Stimulated activated CD4-positive, alpha-beta T cell treated with anti-CD3 and anti-CD28 coated beads, Interleukin-12 subunit alpha, Interleukin-12 subunit beta, amount 100 ng/mL, for 24 hours (primary cell): ENCODE measurements around the gene TGM2.

Experiments used
- DNase-seq, 2 experiments: peaks; one replicate each; pipeline ENCODE4 v3.0.0-alpha.2; 2020; ENCODE audit warnings: low read depth in 2 of 2

Gene TGM2

DNA sequence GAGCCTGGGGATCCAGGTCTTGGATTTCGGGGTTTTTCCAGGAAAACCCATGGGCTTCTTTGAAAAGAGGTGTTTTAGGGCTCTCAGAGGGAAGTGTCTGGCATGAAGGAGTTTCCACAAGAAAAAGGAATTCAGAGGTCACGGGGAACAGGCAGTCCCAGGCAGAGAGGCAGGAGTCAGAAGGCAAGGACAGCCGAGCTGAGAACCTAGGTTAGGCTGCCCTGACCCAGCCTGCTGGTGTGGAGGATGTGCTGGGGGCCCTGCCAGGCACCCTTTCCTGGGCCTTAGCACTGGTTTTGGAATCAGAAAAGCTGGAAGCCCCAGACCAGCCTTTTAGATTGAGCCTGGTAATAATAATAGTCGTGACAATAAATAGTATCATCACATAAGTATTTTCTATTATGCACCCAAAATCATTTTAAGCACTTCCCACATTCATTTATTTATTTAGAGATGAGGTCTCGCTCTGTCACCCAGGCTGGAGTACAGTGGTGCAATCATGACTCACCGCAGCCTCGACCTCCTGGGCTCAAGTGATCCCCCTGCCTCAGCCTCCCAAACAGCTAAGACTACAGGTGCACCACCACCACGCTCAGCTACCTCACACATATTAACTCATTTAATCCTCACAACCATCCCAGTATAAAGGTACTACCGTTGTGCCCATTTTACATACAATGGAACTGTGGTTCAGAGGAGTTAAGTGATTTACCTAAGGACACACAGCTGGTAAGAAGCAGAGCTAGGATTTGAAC, 19.9 kb downstream of the TGM2 start:
- no peak for DNase-seq

DNA sequence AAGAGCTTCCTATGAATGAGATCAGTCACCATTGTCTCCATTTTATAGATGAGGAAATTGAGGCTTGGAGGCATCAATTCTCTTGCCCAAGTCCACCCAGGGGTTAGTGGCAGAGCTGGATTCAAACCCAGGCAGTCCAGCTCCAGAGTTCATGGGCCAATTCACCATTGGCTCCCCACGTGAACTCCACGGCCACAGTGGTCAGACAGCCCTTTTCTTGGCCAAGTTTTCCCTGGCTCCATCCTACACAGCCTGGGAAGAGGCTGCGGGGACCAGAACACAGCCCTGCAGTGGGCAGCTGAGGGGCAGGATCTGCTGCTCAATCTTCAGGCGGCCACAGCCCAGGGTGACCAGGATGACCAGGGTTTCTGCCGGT, 20.5 kb downstream of the TGM2 start:
- DNase-seq, result no peak

DNA sequence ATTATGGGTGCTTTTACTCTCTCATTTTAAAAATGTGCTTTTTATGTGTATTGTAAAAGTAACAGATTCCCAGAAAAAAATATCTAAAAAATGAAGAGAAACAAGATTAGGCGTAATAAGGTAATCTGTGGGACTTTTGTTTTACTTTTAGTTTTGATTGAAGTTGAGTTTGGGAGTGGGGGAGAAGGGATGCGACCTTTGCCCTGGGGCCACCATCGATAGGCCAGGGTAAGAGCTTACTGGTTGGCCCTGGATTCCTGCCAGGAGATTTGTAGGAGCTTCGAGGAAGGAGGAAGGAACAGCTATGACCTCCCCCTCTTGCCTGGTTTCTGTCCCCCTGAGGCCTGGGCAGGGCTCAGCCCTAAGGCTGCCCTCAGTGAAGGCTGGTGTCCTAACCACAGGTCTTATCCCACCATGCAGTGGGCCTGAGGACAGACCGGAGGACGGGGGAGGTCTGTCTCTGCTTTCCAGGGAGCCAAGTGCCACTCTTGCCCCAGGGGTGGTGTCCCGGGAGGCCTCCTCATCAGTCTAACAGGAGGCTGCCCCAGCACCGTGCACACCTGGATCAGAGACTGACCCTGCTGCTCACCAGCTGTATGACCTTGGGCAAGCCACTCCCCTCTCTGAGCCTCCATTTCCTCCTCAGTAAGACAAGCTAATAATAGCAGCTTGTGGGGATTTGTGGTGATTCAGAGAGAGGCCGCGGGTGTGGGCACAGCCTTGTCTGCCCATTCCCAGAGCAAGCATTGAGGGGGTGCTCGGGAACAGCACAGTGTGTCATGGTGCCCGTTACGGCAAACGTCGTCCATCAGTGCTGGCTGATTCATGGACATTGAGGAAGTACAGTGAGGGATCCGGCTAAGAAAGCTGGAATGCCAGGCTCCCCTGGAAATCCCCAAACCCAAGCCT, 21.2 kb downstream of the TGM2 start:
- no peak for DNase-seq

DNA sequence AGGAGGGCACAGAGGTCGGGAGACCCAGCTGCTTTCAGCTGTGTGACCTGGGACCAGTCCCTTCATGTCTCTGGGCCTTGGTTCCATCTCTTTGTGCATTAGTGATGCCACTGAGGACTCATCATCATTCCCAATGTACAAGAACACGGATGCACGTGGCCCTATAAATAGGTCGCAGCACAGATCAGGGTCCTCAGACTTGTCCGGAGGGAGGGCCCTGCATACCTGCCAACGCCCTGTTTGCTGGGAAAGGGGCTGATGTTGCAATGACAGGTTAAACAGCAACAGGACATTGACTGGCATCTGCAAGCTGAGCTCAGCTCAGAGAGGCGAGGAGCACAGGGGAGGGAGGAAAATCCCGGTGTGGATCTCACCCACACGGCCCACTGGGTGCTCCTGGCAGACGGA, 21.8 kb downstream of the TGM2 start:
- no peak for DNase-seq

DNA sequence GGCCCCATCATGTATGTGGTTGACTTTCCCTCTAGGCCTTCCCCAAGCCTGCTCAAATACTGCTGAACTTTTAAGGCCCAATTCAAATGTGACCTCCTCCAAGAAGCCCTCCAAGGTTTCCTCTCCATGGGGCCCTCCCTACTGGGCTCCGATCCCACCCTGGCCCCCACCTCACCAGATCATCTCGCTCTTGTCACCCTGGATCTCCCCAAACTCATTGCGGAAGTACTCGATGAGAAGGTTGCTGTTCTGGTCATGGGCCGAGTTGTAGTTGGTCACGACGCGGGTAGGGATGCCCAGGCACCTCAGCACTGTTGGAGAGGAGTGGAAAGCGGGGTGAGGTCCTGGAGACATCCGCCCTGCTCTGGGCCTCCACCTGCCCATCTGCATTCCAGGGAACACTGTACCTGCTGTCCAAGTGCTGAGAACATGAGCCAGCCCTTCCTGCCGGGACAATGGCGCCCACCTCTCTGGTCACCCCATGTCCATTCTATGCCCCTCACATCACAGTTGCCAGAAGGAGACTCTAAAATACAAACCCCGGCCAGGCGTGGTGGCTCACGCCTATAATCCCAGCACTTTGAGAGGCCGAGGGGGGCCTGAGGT, 23.1 kb downstream of the TGM2 start:
- no peak for DNase-seq

DNA sequence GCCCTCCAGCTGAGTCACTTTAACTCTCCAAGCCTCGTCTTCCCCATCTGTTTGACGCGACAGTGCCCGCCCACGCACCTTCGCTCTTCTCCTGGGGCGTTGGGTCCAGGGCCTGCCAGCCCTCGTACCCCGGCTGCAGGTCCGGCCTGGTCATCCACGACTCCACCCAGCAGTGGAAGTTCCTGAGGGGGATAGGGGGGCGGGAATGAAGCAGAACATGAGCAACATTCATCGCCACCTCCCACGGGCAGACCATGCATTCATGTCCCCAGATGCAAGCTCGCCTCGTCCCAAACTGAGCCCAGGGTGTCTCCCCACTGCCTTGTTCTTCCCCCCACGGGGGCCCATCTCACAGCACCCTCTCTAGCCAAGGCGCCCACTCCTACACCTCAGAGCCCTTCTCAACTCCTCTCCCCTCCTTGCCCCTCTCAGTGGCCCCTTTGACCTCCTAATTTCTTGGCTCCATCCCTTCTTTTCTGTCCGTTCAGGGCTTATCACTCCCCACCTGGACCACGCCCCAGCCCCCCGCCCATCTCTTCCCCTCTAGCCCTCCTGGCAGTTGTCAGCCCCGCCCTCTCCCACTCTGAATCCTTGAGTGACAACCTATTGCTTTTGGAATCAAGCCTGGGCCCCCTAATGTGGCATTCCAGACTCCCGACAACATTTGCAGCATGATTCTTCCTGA, 23.7 kb downstream of the TGM2 start:
- no peak for DNase-seq

DNA sequence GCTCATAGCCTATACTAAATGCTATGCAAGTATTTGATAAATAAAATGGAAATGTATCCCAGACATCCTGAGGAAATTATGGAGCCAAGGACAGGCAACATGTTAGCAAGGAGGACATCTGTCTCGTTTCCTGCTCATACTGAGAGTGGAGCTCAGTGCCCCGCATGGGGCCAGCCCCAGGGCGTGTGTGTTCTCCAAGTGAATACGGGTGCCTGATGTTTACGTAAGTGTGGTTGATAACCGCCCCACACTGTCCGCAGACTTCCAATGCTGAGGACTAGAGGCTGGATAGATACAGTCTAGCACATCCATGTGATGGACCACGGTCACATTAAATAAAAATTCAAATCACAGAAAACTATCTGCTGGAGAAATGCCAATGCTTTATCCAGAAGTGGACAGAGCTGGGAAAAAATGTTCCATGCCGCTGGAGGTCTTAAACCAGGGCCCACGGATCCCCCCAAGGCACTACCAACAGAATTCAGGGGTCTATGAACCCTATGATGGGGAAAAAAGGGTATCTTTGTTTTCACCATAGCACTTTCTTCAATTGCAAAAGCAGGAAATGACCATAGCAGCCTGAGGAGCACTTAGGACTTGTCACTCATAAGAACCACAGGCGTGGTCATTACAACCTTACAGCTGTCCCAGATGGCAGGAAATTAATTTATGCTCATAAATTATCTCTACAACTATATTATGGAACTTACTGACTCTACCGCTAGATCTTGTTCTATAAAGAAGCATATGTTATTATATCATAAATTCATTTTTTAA, 24.9 kb downstream of the TGM2 start:
- no peak for DNase-seq

DNA sequence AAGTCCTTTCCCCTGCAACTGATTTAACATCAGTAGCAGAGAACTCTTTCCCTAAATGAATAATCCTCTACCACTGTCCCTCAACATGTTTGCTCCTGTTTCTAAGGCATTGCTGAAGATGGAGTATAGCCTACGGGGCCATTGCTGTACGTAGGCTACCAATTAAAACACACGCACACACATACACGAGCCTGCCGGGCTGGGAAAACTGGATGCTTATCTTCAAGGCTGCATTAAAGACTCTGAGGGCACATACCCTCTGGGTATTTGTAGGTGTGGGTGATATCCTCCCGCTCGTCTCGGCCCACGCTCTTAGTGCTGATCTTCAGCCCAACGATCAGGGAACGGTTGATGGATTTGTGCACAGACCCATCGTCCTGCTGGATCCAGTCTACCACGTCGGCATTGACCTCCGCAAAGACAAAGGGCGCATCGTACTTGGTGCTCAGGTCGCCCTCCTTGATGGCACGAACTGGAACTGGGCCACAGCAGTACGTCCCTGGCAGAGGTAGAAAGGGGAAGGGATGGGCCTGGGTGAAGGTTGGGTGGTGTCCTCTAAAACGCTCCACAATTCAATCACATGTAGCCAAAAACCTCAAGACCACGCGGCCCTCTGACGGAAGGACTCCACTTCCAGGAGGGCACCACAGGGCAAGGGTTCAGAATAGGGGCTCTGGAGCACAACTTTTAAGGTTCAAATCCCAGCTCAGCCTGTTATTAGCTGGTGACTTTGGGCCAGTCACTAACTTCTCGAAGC, 25.7 kb downstream of the TGM2 start:
- no peak for DNase-seq

DNA sequence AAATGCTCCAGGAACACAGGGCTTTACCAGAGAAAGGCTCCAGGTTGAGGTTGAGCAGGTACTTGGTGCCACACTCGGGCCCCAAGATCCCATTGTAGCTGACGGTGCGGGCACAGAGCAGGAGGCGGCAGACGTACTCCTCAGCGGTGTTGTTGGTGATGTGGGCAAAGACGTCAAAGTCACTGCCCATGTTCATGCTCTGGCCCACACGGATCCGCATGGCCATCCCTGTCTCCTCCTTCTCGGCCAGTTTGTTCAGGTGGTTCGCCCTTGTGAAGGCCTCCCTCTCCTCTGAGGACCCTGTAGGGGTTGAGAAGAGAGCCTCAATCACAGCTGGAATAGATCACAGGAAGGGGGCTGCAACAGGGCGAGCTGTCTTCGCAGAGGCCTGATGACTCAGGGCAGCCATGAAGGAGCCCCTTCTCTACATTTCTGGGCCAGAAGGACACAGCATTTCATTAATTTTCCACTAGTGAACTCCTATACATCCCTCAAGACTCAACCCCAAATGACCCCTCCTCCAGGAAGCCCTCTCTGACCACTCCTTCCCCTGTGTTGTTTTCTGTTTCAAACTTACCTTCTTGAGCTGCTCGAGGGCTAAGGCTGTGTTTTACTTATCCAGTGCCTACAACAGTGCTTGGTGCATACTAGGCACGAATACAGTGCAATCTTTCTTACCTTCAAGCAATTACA, 26.8 kb downstream of the TGM2 start:
- no peak for DNase-seq

DNA sequence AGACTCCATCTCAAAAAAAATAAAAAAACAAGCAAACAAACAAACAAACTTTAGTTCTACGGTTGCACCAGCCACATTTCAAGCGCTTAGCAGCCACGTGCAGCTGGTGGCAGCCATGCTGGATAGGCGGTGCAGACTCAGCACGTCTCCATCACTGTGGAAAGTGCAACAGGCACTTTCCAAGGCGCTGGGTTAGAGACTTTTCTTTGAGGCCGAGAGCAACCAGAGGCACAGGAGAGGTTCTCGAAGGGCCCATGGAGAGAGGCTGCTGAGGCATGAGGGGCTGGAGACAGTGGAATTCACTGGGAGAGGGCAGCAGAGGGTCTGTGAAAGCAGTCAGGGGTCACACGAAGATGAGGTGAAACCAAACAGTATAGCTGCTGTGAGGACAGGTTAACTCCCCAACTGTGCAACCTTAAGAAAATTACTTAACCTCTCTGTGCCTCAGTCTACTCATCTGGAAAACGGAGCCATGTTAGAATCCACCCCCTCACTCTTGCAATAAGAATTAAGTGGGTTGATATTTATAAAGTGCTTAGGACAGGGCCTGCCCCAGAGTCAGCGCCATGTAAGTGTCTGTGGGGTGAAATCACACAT, 27.5 kb downstream of the TGM2 start:
- DNase-seq, result no peak

DNA sequence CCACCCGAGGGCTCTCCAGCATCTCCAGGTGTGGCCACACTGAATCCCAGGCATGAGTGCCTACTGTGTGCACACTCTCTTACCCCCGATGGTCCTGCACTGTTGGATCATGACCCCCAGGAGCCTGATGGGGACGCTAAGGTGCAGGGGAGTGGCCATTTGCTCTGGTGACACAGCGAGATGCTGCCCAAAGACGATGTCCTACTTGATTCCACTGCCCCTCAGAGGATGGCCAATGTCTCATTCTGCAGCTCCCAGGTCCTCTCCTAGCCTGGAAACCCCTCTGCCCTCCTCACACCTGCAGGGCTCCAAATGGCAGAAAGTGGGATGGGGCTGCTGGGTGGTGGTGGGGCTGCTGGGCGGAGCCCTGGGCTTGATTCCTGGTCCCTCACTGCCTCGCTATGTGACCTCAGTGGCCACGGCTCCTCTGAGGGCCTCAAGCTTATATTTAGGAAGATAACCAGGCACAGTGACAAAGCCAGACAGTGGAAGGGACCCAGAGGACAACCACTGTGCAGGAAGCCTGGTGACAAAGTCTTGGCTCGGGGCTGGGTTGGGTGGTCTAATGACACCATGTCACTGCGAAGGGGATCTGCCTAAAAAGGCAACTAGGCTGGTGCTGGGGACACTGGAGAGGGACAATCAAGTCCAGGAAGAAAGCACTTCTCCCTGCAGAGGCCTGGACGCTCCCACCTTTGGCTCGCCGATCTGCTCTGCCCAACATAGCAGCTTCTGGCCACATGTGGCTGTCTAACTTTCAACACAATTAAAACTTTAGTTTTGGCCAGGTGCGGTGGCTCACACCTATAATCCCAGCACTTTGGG, 28.4 kb downstream of the TGM2 start:
- DNase-seq, result no peak

DNA sequence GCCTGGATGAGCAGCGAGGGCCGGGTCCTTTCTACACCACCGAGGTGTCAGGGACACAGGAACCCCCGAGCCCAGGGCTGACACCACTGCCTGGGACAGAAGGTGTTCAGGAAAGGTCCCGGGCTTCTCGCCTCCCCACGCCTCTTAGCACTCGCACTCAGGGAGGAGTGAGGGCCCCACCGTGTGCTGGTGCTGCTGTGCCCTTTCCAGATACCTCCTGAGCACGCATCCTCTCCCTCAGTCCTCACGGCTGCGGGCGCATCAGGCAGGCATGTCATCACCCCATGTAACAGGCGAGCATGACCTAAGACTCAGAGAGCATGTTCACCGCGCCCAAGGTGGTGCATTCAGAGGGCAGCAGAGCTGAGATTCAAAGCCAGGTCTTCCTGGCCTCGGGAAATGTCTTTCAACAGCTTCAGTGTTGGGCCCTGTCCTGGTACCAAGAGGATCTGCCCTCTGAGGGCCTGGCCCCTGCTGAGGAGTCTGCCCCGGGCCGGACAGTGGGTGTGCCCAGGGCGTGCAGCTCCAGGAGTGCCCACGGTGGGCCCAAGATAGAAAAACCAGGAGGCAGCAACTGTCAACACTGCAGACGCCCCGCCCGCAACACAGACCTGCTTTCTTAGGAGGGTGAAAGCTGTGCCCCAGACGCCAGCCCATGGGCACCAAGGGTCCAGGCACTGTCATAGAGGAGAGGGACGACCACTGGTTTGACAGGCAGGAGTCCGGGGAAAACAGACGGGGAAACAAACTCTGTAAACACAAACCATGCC, 29.2 kb downstream of the TGM2 start:
- DNase-seq, result no peak

DNA sequence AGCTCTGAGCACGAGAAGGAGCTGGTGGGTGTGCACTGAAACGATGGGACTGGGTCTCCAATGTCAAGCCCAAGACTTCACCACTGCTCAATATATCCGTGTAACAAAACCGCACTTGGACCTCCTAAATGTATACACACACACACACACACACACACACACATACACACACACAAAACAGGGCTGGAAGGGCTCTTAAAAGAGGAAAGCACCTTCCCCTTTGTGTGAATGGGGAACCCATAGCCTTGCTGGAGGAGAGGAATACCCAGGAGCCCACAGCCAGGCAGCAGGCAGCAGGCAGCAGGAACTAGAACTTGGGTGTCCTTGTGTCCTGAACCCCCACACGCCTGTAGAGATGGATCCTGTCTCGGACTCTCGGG, 29.8 kb downstream of the TGM2 start:
- DNase-seq, result no peak

DNA sequence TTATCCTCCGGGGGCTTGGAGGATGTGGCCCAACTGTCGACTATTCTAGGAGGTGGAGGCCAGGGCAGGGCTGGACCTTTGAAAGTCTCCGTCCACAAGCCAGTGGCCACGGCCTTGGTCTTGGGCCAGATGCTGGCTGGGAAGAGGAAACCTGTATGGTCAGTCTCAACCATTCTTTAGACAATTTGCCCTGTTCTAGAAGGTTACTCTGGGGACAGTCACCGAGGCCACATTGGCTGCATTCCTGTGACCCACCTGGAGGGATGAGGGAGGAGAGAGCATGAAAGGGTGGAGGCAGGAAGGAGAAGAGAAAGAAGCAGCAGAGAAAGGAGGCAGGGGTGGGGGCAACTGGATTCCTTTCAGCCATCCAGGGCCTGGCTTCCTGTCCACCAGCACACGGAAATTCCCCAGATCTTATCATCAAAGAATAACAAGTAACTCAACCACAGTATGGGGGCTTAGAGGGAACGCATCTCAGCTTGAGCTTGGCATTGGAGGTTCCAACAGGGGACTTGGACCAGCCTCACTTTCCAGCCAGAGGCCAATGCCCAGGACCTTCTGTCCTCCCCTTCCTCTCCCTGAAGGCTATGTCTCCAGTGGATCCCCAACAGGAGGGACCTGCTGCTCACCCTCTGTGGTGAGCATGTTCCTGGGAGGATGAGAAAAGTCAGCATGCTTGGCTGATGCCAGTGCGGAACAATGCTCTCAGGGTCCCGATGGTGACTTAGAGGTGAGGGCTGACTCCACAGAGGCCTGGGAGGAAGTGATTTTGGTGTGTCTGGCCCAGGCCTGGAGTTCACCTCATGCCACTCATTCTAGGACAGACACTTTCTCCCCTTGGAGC, 30.4 kb downstream of the TGM2 start:
- DNase-seq, result no peak

DNA sequence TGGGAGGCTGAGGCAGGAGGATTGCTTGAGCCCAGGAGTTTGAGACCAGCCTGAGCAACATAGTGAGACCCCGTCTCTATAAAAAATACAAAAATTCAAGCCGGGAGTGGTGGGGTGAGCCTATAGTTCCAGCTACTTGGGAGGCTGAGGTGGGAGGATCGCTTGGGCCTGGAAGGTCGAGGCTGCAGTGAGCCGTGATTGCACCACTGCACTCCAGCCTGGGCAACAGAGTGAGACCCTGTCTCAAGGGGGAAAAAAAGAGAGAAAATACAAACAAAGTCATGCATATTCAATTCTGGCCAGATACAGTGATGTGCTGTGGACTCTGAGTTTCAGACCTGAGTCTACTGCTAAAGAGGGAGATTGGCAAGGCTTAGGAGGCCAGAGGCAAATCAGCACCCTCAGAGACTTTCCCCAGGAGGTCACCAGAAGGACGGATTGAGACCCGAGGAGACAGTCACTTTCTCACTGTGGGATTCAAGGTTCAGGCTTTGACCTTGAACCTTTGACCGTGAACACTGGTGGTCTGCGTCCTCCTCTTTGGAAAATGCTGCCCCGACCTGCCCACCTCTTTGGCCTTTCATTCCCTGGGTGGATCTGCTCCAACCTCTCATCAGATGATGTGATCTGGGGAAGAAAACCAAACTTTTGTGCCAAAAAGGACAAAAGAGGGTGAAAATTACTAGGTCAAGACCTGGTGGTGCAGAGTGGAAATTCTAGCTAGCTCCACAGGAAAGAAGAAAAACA, 31.2 kb downstream of the TGM2 start:
- no peak for DNase-seq

DNA sequence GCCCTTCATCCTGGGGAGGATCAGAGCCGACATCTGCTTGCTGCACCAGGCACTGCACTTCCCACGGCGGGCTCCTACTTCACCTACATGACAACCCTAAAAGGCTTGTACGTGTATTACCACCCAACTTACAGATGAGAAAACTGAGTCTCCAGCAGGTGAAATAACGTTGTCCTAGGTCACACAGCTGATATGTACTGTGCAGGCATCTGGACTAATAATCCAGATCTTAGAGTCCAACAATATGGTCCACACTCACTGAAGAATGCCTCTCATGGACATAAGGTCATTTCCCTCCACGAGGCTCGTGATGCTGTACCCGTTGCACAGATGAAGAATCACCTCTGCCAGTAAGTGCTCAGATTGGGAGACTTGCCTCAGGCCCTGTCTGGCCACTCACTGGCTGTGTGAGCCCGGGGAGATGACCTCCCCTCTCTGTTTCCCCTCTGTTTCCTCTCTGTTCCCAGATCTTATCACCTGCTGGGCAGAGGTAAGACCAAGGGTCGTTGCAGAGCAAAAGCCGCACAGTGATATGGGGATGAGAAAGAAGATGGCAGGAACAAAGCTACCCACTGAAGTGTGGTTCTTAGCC, 32.1 kb downstream of the TGM2 start:
- no peak for DNase-seq
